HepG2 (cell line): Measurements from ENCODE around the gene TRAPPC12. TPM values are rescaled to one million over a fixed set of nuclear protein-coding genes. Genes with fewer than 3 reads are reported as not detected.

Experiments
- ATAC-seq: fragments of 200-7000 bp; cut with Tn5 transposase; 3 replicates; pipeline ENCODE4 v1.9.1; 2020; ENCODE audit warnings: mild to moderate bottlenecking, moderate library complexity
- BruUV-seq: library from RNA; stranded (reverse); fragments of 400-500 nt; replicated peaks from 2 replicates; lab custom pipeline; 2021; lab: Mats Ljungman, UMichigan
- CTCF ChIA-PET: fragments of 300-600 bp; formaldehyde crosslinking; extraction: SDS; loops from one replicate; lab custom pipeline; 2021; ENCODE audit warnings: low total read pairs, inconsistent platforms, low intra/inter-chr PET ratio; lab: Yijun Ruan, JAX
- POLR2A ChIA-PET: fragments of 350-600 bp; sonication (Branson Sonifier 250); formaldehyde crosslinking; loops from one replicate; lab custom pipeline; 2020; ENCODE audit warnings: antibody characterized with exemption, inconsistent platforms; lab: Yijun Ruan, JAX
- DNase-seq: peaks from one replicate; pipeline ENCODE4 v3.0.0-alpha.2; 2015; ENCODE audit warnings: low spot score
- FAIRE-seq: peaks from 3 replicates; lab custom pipeline; 2011; peaks lifted over from hg19 to GRCh38; lab: Jason Lieb, UNC
- H2AFZ ChIP-seq: one replicate; pipeline ENCODE4 v1.6.1; 2011; ENCODE audit warnings: low read length, inconsistent platforms
- H3K27ac ChIP-seq: fragments of 300-600 bp; 3 replicates; pipeline ENCODE4 v1.8.0; 2011; ENCODE audit warnings: mixed run types, mild to moderate bottlenecking, mixed read lengths, low read length, inconsistent platforms; ENCODE audit not compliant: insufficient read depth; ENCODE audit errors: extremely low read length
- H3K27me3 ChIP-seq, 2 experiments: fragments of 200-600 bp in 1 of 2; 2 replicates in 1 of 2; 3 replicates in 1 of 2; pipeline versions ENCODE4 v1.6.0 to v1.8.0; 2011; ENCODE audit warnings: low read length in 2 of 2, mild to moderate bottlenecking in 2 of 2, moderate library complexity in 2 of 2, inconsistent platforms in 1 of 2; ENCODE audit not compliant: insufficient read depth in 2 of 2, control insufficient read depth in 1 of 2
- H3K36me3 ChIP-seq, 2 experiments: fragments of 200-600 bp in 1 of 2; replicated peaks in 1 of 2; 2 replicates in 1 of 2; 3 replicates in 1 of 2; pipeline versions ENCODE4 v1.5.1 to v1.8.0; 2011; ENCODE audit warnings: low read length in 2 of 2, inconsistent platforms in 1 of 2; ENCODE audit not compliant: insufficient read depth in 2 of 2, control insufficient read depth in 1 of 2
- H3K4me1 ChIP-seq: 2 replicates; pipeline ENCODE4 v1.5.1; 2012; ENCODE audit warnings: low read length, inconsistent platforms; ENCODE audit not compliant: insufficient read depth
- H3K4me2 ChIP-seq: 2 replicates; pipeline ENCODE4 v1.6.0; 2011; ENCODE audit warnings: low read depth, low read length, inconsistent platforms
- H3K4me3 ChIP-seq, 3 experiments: fragments of 200-600 bp in 1 of 3; sonication (generic), shearing (Covaris generic) in 1 of 3; replicated peaks in 1 of 3; 2 replicates each; pipeline ENCODE4 v1.5.1; 2011 to 2016; ENCODE audit warnings: low read length in 3 of 3, inconsistent platforms in 2 of 3, low read depth in 2 of 3, mild to moderate bottlenecking in 2 of 3, control low read depth in 1 of 3, mixed read lengths in 1 of 3; ENCODE audit not compliant: insufficient read depth in 1 of 3
- H3K79me2 ChIP-seq: one replicate; pipeline ENCODE4 v1.6.1; 2011; ENCODE audit warnings: low read length, inconsistent platforms; ENCODE audit not compliant: insufficient read depth
- H3K9ac ChIP-seq: 2 replicates; pipeline ENCODE4 v1.6.0; 2011; ENCODE audit warnings: mild to moderate bottlenecking, low read depth, low read length, inconsistent platforms; ENCODE audit not compliant: insufficient read depth
- H3K9me3 ChIP-seq: 2 replicates; pipeline ENCODE4 v1.5.1; 2012; ENCODE audit warnings: mild to moderate bottlenecking, low read length
- H4K20me1 ChIP-seq: 2 replicates; pipeline ENCODE4 v1.6.0; 2011; ENCODE audit warnings: inconsistent platforms, mild to moderate bottlenecking, low read length, moderate library complexity; ENCODE audit not compliant: insufficient read depth
- DMAP1 ChIP-seq: IDR thresholded peaks from 2 replicates; pipeline ENCODE4 v1.6.1; 2016
- HHEX ChIP-seq: IDR thresholded peaks from 2 replicates; pipeline ENCODE4 v1.6.1; 2016; ENCODE audit warnings: control low read depth
- KAT2B ChIP-seq: fragments of 150-350 bp; IDR thresholded peaks from 2 replicates; pipeline ENCODE4 v1.6.1; 2014; ENCODE audit warnings: low read depth, low read length, borderline replicate concordance
- SALL1 ChIP-seq: sonication (generic); formaldehyde crosslinking; IDR thresholded peaks from 2 replicates; pipeline ENCODE4 v1.8.0; 2022; ENCODE audit warnings: mild to moderate bottlenecking, missing genetic modification reagents
- ZBTB25 ChIP-seq: IDR thresholded peaks from 2 replicates; pipeline ENCODE4 v1.6.1; 2018; ENCODE audit warnings: missing genetic modification reagents
- ZFP1 ChIP-seq: IDR thresholded peaks from 2 replicates; pipeline ENCODE4 v1.6.1; 2016
- ZNF484 ChIP-seq: sonication (generic); formaldehyde crosslinking; IDR thresholded peaks from 2 replicates; pipeline ENCODE4 v1.5.1; 2020; ENCODE audit warnings: mild to moderate bottlenecking, low read depth, missing genetic modification reagents, borderline replicate concordance
- ZNF639 ChIP-seq: conservative IDR thresholded peaks from 2 replicates; pipeline ENCODE4 v1.6.1; 2018; ENCODE audit warnings: missing genetic modification reagents
- ZSCAN25 ChIP-seq: sonication (generic); formaldehyde crosslinking; IDR thresholded peaks from 2 replicates; pipeline ENCODE4 v1.8.0; 2022; ENCODE audit warnings: mild to moderate bottlenecking, missing genetic modification reagents
- WGBS: methylation state at CpG from one replicate; pipeline ENCODE4 v1.1.6; 2017; ENCODE audit warnings: low lambda C conversion rate; 5-methylcytosine and 5-hydroxymethylcytosine counted together
- in situ Hi-C: cut with HindIII; loops from 2 replicates; pipeline ENCODE4 v1.10.0; 2017; ENCODE audit warnings: low pct_unique_long_range_greater_than_20kb; ENCODE audit not compliant: extremely low pct_ligation_motif_present
- intact Hi-C: fragments of 100-400 bp; cut with micrococcal nuclease; formaldehyde crosslinking; loops from one replicate; pipeline ENCODE4 v1.10.0; 2022; ENCODE audit not compliant: unreplicated experiment
- polyA plus RNA-seq, 8 experiments: library from polyadenylated mRNA; depleted of rRNA in 3 of 8; stranded (reverse) in 7 of 8; unstranded in 1 of 8; fragments of >200 nt; fragmentation: Illumina TruSeq in 4 of 8; extraction: Trizol in 4 of 8; gene quantifications; 2 replicates each; pipeline versions ENCODE4 v1.2.1 to v1.2.3, GENCODE V29; 2011 to 2016; ENCODE audit warnings: low read depth in 4 of 8, missing spikeins in 1 of 8, mixed read lengths in 1 of 8; ENCODE audit not compliant: insufficient read depth in 1 of 8
- total RNA-seq, 5 experiments: library from RNA; depleted of rRNA; stranded (reverse); fragments of >200 nt; fragmentation: Illumina TruSeq; extraction: Trizol; gene quantifications; 2 replicates each; pipeline ENCODE4 v1.2.3, GENCODE V29; 2016; ENCODE audit warnings: low read depth in 1 of 5

Gene TRAPPC12
- total and polyA plus RNA-seq, 2 of the 13 experiments (the other 11 are each of a cell fraction or from before 2014, with no cell fraction given): 46.4 to 97.7 TPM

- H2AFZ ChIP-seq: no peak overlapping the region
- no peaks in the 10 kb centered on the region for H3K9me3 ChIP-seq
- BruUV-seq: no TSS peak
- in situ Hi-C loops (no loop called here), intact Hi-C loops (no loop called here)
- ChIA-PET POLR2A (interaction anchor here (0.7 to 0.8 kb wide), 2 partner anchors 8 to 27 kb away, joined by 3 read pairs; no protein-coding TSS in a partner anchor), CTCF (no interaction called here)
- FAIRE-seq (no peak), ATAC-seq (no peak), DNase-seq (no peak)
- H3K9ac ChIP-seq: no peak overlapping the region
- H3K79me2 ChIP-seq: no peaks in the 10 kb centered on the region
- H3K4me1 ChIP-seq: peaks cover 9% of the 10 kb centered on the region
- peaks cover 14 to 35% of the 10 kb centered on the region in 2 experiments; a peak in 4 of 5 replicates for H3K36me3 ChIP-seq
- no peak overlapping the region for H3K4me2 ChIP-seq
- TF ChIP-seq ZNF639 (CRISPR knock-in tag) (no peak), HHEX (no peak), ZNF484 (no peak), SALL1 (CRISPR knock-in tag) (no peak), ZSCAN25 (CRISPR knock-in tag) (no peak), KAT2B (no peak), ZFP1 (CRISPR knock-in tag) (no peak), ZBTB25 (CRISPR knock-in tag) (no peak), DMAP1 (CRISPR knock-in tag) (no peak)
- no peaks in the 10 kb centered on the region for H3K27me3 ChIP-seq
- no peak overlapping the region for H3K27ac ChIP-seq
- no peak overlapping the region for H3K4me3 ChIP-seq
- WGBS: 92% methylated on average over 6 of the region's 8 CpGs
- H4K20me1 ChIP-seq: no peaks in the 10 kb centered on the region
These were observed 53.8 kb downstream of the TRAPPC12 start for GRCh38 chr2:3433339-3433699.
